NCI-H2227 treated with DMSO at 0.1 percent for 48 hours (cell line): ENCODE measurements around the gene CELSR3.

Experiments
- DNase-seq: peaks from one replicate; lab custom pipeline; 2025; lab: John Stamatoyannopoulos, UW

Gene CELSR3

GRCh38 chr3:48662753-48663488, at the start of gene CELSR3:
TSS of gene CELSR3 (minus strand) at chr3:48662886. CDS start at chr3:48662634, 252 bp downstream.
- peak; percentile 78 for DNase-seq

GRCh38 chr3:48711727-48712126, 49.0 kb upstream of the CELSR3 start:
- DNase-seq: no peak

GRCh38 chr3:48709051-48709461, 46.4 kb upstream of the CELSR3 start:
- DNase-seq: no peak

GRCh38 chr3:48708481-48708889, 45.8 kb upstream of the CELSR3 start:
- DNase-seq: no peak

GRCh38 chr3:48707157-48707556, 44.5 kb upstream of the CELSR3 start:
- no peak for DNase-seq

- DNase-seq: no peak
Measured at GRCh38 chr3:48702320-48702920, 39.7 kb upstream of the CELSR3 start.

GRCh38 chr3:48700731-48701405, 38.2 kb upstream of the CELSR3 start:
- DNase-seq: no peak

- DNase-seq: no peak
Measured at GRCh38 chr3:48698891-48699290, 36.2 kb upstream of the CELSR3 start.

GRCh38 chr3:48697952-48698351, 35.3 kb upstream of the CELSR3 start:
- DNase-seq: no peak

GRCh38 chr3:48696601-48697000, 33.9 kb upstream of the CELSR3 start:
- DNase-seq: no peak

GRCh38 chr3:48696156-48696555, 33.5 kb upstream of the CELSR3 start:
- no peak for DNase-seq

GRCh38 chr3:48695393-48695753, 32.7 kb upstream of the CELSR3 start:
- DNase-seq: no peak

- DNase-seq: no peak
Measured at GRCh38 chr3:48694610-48695392, 32.1 kb upstream of the CELSR3 start.

GRCh38 chr3:48693826-48694225, 31.1 kb upstream of the CELSR3 start:
- no peak for DNase-seq

- DNase-seq: no peak
Measured at GRCh38 chr3:48692551-48692950, 29.9 kb upstream of the CELSR3 start.

GRCh38 chr3:48690846-48691458, 28.3 kb upstream of the CELSR3 start:
- no peak for DNase-seq

- DNase-seq: no peak
Measured at GRCh38 chr3:48689384-48689783, 26.7 kb upstream of the CELSR3 start.

- no peak for DNase-seq
Measured at GRCh38 chr3:48688737-48689075, 26.0 kb upstream of the CELSR3 start.

GRCh38 chr3:48688032-48688736, 25.5 kb upstream of the CELSR3 start:
- no peak for DNase-seq

- no peak for DNase-seq
Measured at GRCh38 chr3:48687220-48687678, 24.6 kb upstream of the CELSR3 start.

GRCh38 chr3:48686538-48687219, 24.0 kb upstream of the CELSR3 start:
- no peak for DNase-seq
